D721Med (cell line): ENCODE results near the gene EIF4E3.

Source experiments
- DNase-seq: peaks from one replicate; pipeline ENCODE4 v3.0.0; 2011; ENCODE audit warnings: low spot score; ENCODE audit not compliant: insufficient read length
- FAIRE-seq: peaks from 2 replicates; lab custom pipeline; 2011; peaks lifted over from hg19 to GRCh38; lab: Jason Lieb, UNC
- CTCF ChIP-seq: IDR thresholded peaks from 2 replicates; pipeline ENCODE4 v1.5.1; 2012; ENCODE audit warnings: mild to moderate bottlenecking, control low read depth; ENCODE audit not compliant: insufficient read depth; ENCODE audit errors: missing control alignments

Gene EIF4E3

DNA sequence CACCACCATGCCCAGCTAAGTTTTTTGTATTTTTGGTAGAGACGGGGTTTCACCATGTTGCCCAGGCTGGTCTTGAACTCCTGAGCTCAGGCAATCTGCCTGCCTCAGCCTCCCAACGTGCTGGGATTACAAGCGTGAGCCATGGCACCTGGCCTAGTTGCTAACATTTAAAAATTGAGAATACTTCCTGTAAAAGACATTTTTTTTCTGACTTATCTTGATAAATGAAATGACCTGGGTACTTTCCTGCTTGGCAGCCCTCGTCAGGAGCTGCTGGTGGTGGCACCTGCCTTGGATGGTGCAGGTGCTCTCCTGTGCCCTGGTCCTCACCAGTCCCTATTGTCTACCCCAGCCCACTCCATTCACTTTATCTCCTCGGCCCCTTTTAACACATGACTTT lies 74.8 kb downstream of the EIF4E3 start:
- DNase-seq (no peak), FAIRE-seq (no peak)
- no peak for TF ChIP-seq CTCF

DNA sequence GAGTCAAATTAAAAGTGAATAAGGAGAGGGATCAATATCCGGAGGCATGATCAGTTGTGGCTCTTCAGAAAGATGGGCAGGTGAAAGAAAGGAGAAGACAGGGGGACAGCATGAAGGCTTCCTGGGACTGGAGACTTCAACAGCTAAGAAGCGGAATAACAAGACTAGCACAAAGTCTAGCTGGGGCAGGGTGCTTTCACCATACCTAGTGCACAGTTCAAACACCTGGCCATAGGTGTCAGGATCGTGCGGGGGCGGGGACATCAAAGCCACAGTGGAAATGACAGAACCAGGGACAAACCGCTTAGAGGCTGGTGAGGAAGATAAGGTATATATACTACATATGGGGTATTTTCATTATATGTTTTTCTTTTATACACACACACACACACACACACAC lies 75.4 kb downstream of the EIF4E3 start:
- no peak for TF ChIP-seq CTCF
- FAIRE-seq (no peak), DNase-seq (no peak)

DNA sequence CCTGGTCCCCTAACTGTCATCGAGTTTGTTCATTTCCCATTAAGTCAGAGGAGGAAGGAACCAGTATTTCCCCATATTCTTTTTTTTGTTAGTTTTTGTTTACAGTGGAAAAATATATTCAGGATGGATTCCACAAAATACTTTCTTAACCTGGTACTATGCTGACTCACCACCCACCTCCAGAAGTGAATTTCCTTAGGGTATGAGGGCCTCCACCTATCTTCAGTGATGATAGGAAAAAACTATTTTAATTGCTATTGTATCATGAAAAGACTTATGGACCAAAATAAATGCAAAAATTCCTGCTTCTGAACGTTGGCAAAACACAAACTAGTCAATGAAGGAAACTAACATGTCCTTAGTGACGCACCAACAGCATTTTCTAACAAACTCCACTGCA lies 77.5 kb downstream of the EIF4E3 start:
- FAIRE-seq (no peak), DNase-seq (no peak)
- TF ChIP-seq CTCF: no peak

- DNase-seq: no peak
- FAIRE-seq: no peak
- no peak for TF ChIP-seq CTCF
Observed at GRCh38 chr3:71646971-71647370, 78.2 kb downstream of the EIF4E3 start.

GRCh38 chr3:71645140-71645539 lies 80.1 kb downstream of the EIF4E3 start:
- DNase-seq: no peak
- no peak for TF ChIP-seq CTCF
- FAIRE-seq: no peak

DNA sequence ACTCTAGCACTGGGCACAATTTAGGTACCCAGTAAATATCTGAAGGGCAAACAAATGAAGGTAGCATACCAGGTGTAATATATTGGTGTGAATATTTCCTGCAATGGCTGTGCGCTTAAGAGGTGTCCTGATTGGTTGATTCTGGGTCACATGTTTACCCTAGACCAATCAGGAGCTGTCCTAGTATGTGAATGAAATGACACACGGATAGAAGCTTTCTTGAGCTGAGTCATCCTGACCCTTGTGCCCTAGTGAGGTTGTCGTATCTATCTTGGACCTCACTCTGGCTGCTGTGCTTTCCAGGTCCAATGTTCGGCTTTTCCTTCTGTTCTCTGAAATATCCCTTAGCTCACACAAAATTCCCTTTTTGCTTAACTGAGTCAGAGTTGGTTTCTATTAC lies 83.5 kb downstream of the EIF4E3 start:
- TF ChIP-seq CTCF: no peak
- FAIRE-seq (no peak), DNase-seq (no peak)

DNA sequence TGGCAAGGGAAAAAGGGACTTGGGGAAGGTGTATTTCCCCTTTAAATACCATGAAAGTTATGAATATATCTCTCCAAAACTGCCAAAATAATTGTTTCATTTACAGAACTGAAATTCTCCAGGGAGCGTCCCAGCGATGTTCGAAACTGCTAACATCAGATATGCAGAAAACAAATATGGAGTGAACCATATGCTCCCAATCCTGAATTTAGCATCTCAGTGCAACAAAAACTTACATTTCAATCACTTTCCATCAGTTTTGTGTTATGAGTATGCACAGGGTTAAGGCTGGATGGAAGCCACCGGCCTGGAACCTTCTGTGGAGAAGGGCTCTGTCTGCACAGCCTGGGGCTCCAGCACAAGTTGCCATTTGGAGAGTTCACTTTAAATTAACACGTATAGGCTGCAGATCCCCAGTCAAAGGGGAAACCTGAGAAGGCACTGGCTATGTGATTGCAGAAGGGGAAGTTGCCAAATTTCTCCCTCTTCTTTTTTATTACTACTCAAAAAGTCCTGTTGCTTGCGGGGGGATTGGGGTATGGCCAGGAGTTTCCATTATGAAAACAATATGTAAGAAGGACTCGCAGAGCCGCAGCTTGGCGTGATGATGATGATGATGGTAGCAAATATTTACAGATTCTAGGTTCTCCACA lies 84.7 kb downstream of the EIF4E3 start:
- TF ChIP-seq CTCF: no peak
- FAIRE-seq (no peak), DNase-seq (no peak)
